ENCODE results near the gene SPATA18.
"Not testable (repeated sequence)": the region's sequence is repeated elsewhere in the genome, so short reads cannot be mapped to it uniquely, and the experiment has no call there.

SPATA18 gene

GRCh38 chr4:52126226-52126625, 75.1 kb downstream of the SPATA18 start:
- in situ Hi-C loops (cut with MboI; ENCODE audit: low pct_unique_long_range_greater_than_20kb, low sequenced_read_pairs, unreplicated experiment) = no loop called here
- no peak for TF ChIP-seq CTCF (IDR thresholded peaks at IDR 0.05; ENCODE audit: extremely low read depth, insufficient read depth, missing control alignments)
- no peak for DNase-seq (ENCODE audit: low spot score)

- in situ Hi-C loops (cut with MboI; ENCODE audit: low pct_unique_long_range_greater_than_20kb, low sequenced_read_pairs, unreplicated experiment) = no loop called here
- no peak for TF ChIP-seq CTCF (IDR thresholded peaks at IDR 0.05; ENCODE audit: extremely low read depth, insufficient read depth, missing control alignments)
- DNase-seq (ENCODE audit: low spot score) = no peak
Measured at GRCh38 chr4:52126966-52127365, 75.9 kb downstream of the SPATA18 start.

- DNase-seq (ENCODE audit: low spot score) = no peak
- in situ Hi-C loops (cut with MboI; ENCODE audit: low pct_unique_long_range_greater_than_20kb, low sequenced_read_pairs, unreplicated experiment) = no loop called here
- no peak for TF ChIP-seq CTCF (IDR thresholded peaks at IDR 0.05; ENCODE audit: extremely low read depth, insufficient read depth, missing control alignments)
Measured at GRCh38 chr4:52135171-52135570, 84.1 kb downstream of the SPATA18 start.

- in situ Hi-C loops (cut with MboI; ENCODE audit: low pct_unique_long_range_greater_than_20kb, low sequenced_read_pairs, unreplicated experiment) = not testable (repeated sequence)
Measured at GRCh38 chr4:52137152-52137551, 86.0 kb downstream of the SPATA18 start.

GRCh38 chr4:52142816-52143215, 91.7 kb downstream of the SPATA18 start:
- in situ Hi-C loops (cut with MboI; ENCODE audit: low pct_unique_long_range_greater_than_20kb, low sequenced_read_pairs, unreplicated experiment) = no loop called here
- TF ChIP-seq CTCF (IDR thresholded peaks at IDR 0.05; ENCODE audit: extremely low read depth, insufficient read depth, missing control alignments) = no peak
- DNase-seq (ENCODE audit: low spot score) = no peak

More at GRCh38 chr4:52137152-52137551, 86.0 kb downstream of the SPATA18 start:
- DNase-seq (ENCODE audit: low spot score) = not testable (repeated sequence)

GRCh38 chr4:52143815-52144214, 92.7 kb downstream of the SPATA18 start:
- no peak for DNase-seq (ENCODE audit: low spot score)
- TF ChIP-seq CTCF (IDR thresholded peaks at IDR 0.05; ENCODE audit: extremely low read depth, insufficient read depth, missing control alignments) = no peak
- in situ Hi-C loops (cut with MboI; ENCODE audit: low pct_unique_long_range_greater_than_20kb, low sequenced_read_pairs, unreplicated experiment) = no loop called here

- no peak for DNase-seq (ENCODE audit: low spot score)
- no peak for TF ChIP-seq CTCF (IDR thresholded peaks at IDR 0.05; ENCODE audit: extremely low read depth, insufficient read depth, missing control alignments)
- in situ Hi-C loops (cut with MboI; ENCODE audit: low pct_unique_long_range_greater_than_20kb, low sequenced_read_pairs, unreplicated experiment) = no loop called here
Measured at GRCh38 chr4:52144372-52144771, 93.3 kb downstream of the SPATA18 start.
